Motor neuron (in vitro differentiated cells): ENCODE measurements around the gene CPD. TPM values are rescaled to one million over a fixed set of nuclear protein-coding genes. Genes with fewer than 3 reads are reported as not detected.

ENCODE experiments used
- ATAC-seq, 8 experiments: fragments of 200-7000 bp; cut with Tn5 transposase; replicated peaks in 6 of 8; 2 replicates each; pipeline ENCODE4 v1.8.0; 2021; ENCODE audit warnings: mild to moderate bottlenecking in 8 of 8, moderate library complexity in 8 of 8
- H3K27ac ChIP-seq, 2 donors: fragments of 250-450 bp; sonication (Bioruptor Pico); 2 replicates each; pipeline ENCODE4 v1.9.0; 2021; ENCODE audit warnings: antibody characterized with exemption in 2 of 2, mild to moderate bottlenecking in 2 of 2, moderate library complexity in 1 of 2
- H3K4me1 ChIP-seq, 2 donors: fragments of 250-450 bp; sonication (Bioruptor Pico); replicated peaks in 1 of 2; 2 replicates each; pipeline ENCODE4 v1.6.1; 2021; ENCODE audit warnings: antibody characterized with exemption in 2 of 2, mild to moderate bottlenecking in 2 of 2, moderate library complexity in 1 of 2
- H3K4me3 ChIP-seq, 5 donors: fragments of 250-450 bp; sonication (Bioruptor Pico); 2 replicates each; pipeline ENCODE4 v1.9.0; 2021; ENCODE audit warnings: antibody characterized with exemption in 5 of 5, mild to moderate bottlenecking in 5 of 5, moderate library complexity in 4 of 5
- WGBS, 10 experiments: fragments of 450-650 bp; shearing (Covaris generic); methylation state at CpG; one replicate each; pipeline ENCODE4 v1.0.0; 2022; 5-methylcytosine and 5-hydroxymethylcytosine counted together
- in situ Hi-C, 9 experiments: fragments of 400-800 bp; cut with MboI; loops; one replicate each; pipeline ENCODE4 v1.15.0; 2021; ENCODE audit warnings: low sequenced_read_pairs in 9 of 9, low pct_unique_long_range_greater_than_20kb in 2 of 9; ENCODE audit not compliant: unreplicated experiment in 9 of 9
- total RNA-seq, 8 experiments: library from RNA; unstranded; fragments of 300-600 nt; gene quantifications; 2 replicates each; pipeline versions ENCODE4 v1.2.3 to v1.2.4, GENCODE V29; 2022

CPD gene
- total RNA-seq, 8 experiments from 2014 or later, result 20.6 to 142 (median 37.6) TPM

GRCh38 chr17:30360086-30360808 lies 18.5 kb upstream of the CPD start:
- Histone ChIP-seq H3K4me1 (no peaks in the 10 kb centered on the region), H3K27ac (no peak overlapping the region), H3K4me3 (no peak overlapping the region)
- WGBS, 10 experiments, result 56 to 95% (median 74%) methylated on average over 1 to 8 of the region's 8 CpGs
- ATAC-seq, result no peak
- in situ Hi-C loops, result no loop called here

- Histone ChIP-seq H3K4me1 (no peaks in the 10 kb centered on the region), H3K27ac (no peak overlapping the region), H3K4me3 (no peak overlapping the region)
- 51 to 100% (median 93%) methylated on average over 1 to 4 of the region's 4 CpGs; no CpG with 5 or more reads in 1 of the 10 experiments for WGBS, 10 experiments
- in situ Hi-C loops, result no loop called here
- ATAC-seq, result no peak
Measured at GRCh38 chr17:30361766-30362279, 16.9 kb upstream of the CPD start.

- in situ Hi-C loops, result no loop called here
- Histone ChIP-seq H3K27ac (no peak overlapping the region), H3K4me1 (peaks cover 0 to under 1% of the 10 kb centered on the region in 2 donors), H3K4me3 (no peak overlapping the region)
- 0 to 100% (median 33%) methylated on average over 1 of the region's 1 CpG; no CpG with 5 or more reads in 2 of the 10 experiments for whole genome bisulfite sequencing, 10 experiments
- ATAC-seq, result no peak
Measured at GRCh38 chr17:30363715-30364202, 15.0 kb upstream of the CPD start.

GRCh38 chr17:30366536-30366935 lies 12.2 kb upstream of the CPD start:
- Histone ChIP-seq H3K27ac (no peak overlapping the region), H3K4me3 (no peak overlapping the region), H3K4me1 (peaks cover 2 to 10% of the 10 kb centered on the region in 2 donors)
- in situ Hi-C loops, result no loop called here
- WGBS, 10 experiments, result 20 to 80% (median 64%) methylated on average over 1 to 3 of the region's 3 CpGs; no CpG with 5 or more reads in 2 of the 10 experiments
- no peak for ATAC-seq

- Histone ChIP-seq H3K4me1 (peaks cover 2 to 10% of the 10 kb centered on the region in 2 donors), H3K27ac (no peak overlapping the region), H3K4me3 (no peak overlapping the region)
- peak in 3 of 8 experiments; percentile 47 to 84 (median 70) for ATAC-seq
- WGBS, 10 experiments, result 60 to 100% (median 76%) methylated on average over 2 to 13 of the region's 13 CpGs; no CpG with 5 or more reads in 1 of the 10 experiments
- in situ Hi-C loops, result no loop called here
Measured at GRCh38 chr17:30368912-30369720, 9.6 kb upstream of the CPD start.

GRCh38 chr17:30369995-30370394 lies 8.7 kb upstream of the CPD start:
- H3K4me3 ChIP-seq, result no peak overlapping the region
- in situ Hi-C loops, result no loop called here
- peaks cover 2 to 10% of the 10 kb centered on the region in 2 donors for H3K4me1 ChIP-seq
- no peak for ATAC-seq
- H3K27ac ChIP-seq, result no peak overlapping the region

- ATAC-seq, result no peak
- in situ Hi-C loops, result no loop called here
- Histone ChIP-seq H3K4me3 (no peak overlapping the region), H3K27ac (no peak overlapping the region), H3K4me1 (peaks cover 6 to 18% of the 10 kb centered on the region in 2 donors)
- WGBS, 10 experiments, result 32 to 100% (median 73%) methylated on average over 1 to 2 of the region's 2 CpGs; no CpG with 5 or more reads in 2 of the 10 experiments
Measured at GRCh38 chr17:30372755-30373154, 6.0 kb upstream of the CPD start.

- no peak for ATAC-seq
- in situ Hi-C loops, result no loop called here
- 80 to 100% (median 100%) methylated on average over 1 of the region's 1 CpG; no CpG with 5 or more reads in 4 of the 10 experiments for WGBS, 10 experiments
Measured at GRCh38 chr17:30375661-30376060, 3.1 kb upstream of the CPD start.

GRCh38 chr17:30376621-30377452 lies 1.9 kb upstream of the CPD start:
- peak in 5 of 8 experiments; percentile 3 to 48 (median 28) for ATAC-seq
- Histone ChIP-seq H3K4me1 (peaks cover 17 to 18% of the 10 kb centered on the region in 2 donors), H3K27ac (no peak overlapping the region), H3K4me3 (no peak overlapping the region)
- in situ Hi-C loops, result no loop called here
- WGBS, 10 experiments, result 20 to 73% (median 49%) methylated on average over 3 to 11 of the region's 12 CpGs

More at GRCh38 chr17:30375661-30376060, 3.1 kb upstream of the CPD start:
- Histone ChIP-seq H3K27ac (no peak overlapping the region), H3K4me1 (peaks cover 7 to 12% of the 10 kb centered on the region in 2 donors), H3K4me3 (no peak overlapping the region)

GRCh38 chr17:30377574-30378240 lies 1.0 kb upstream of the CPD start:
- Histone ChIP-seq H3K4me3 (peak overlapping the region; percentile 70 to 92 (median 79)), H3K4me1 (peaks cover 17 to 24% of the 10 kb centered on the region in 2 donors), H3K27ac (no peak overlapping the region)
- ATAC-seq, result no peak
- WGBS, 10 experiments, result 48 to 96% (median 80%) methylated on average over 1 to 10 of the region's 11 CpGs; no CpG with 5 or more reads in 1 of the 10 experiments
- in situ Hi-C loops, result no loop called here

GRCh38 chr17:30378241-30378824 lies 394 bp upstream of the CPD start:
- Histone ChIP-seq H3K27ac (no peak overlapping the region), H3K4me1 (peaks cover 17 to 27% of the 10 kb centered on the region in 2 donors), H3K4me3 (peak overlapping the region; percentile 70 to 92 (median 79))
- WGBS, 10 experiments, result 9 to 23% (median 12%) methylated on average over 2 to 21 of the region's 31 CpGs
- ATAC-seq, result peak; percentile 2 to 30 (median 9)
- in situ Hi-C loops, result no loop called here
